NCI-H128 (cell line): Measurements from ENCODE around the gene BICDL2.

Experiments used
- DNase-seq: peaks from one replicate; lab custom pipeline; 2025; ENCODE audit not compliant: unreplicated experiment; lab: John Stamatoyannopoulos, UW

Gene BICDL2

GRCh38 chr16:2986623-2987188, 50.0 kb downstream of the BICDL2 start:
- no peak for DNase-seq

DNA sequence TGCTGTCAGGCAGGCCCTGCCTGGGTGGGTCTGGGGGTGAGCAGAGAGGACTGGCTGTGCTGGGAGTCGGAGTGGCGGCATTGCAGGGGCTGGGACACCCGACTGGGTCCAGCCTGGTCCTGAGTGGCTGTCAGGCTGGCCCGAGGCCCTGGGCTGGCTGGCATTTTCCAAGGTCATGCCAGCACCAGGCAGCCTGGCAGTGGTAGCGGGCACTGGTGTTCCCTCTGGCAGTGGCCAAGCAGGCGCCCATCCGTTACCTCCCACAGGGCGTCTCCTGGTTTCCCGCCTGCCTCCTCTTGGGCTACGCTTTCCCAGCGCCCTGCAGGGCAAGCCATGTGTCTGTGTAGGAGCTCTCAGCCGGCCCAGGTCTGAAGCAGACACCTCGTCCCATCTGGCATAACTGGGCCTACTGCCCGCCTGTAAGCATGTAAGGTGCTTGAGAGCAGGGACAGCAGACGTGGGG, 50.8 kb downstream of the BICDL2 start:
- no peak for DNase-seq

DNA sequence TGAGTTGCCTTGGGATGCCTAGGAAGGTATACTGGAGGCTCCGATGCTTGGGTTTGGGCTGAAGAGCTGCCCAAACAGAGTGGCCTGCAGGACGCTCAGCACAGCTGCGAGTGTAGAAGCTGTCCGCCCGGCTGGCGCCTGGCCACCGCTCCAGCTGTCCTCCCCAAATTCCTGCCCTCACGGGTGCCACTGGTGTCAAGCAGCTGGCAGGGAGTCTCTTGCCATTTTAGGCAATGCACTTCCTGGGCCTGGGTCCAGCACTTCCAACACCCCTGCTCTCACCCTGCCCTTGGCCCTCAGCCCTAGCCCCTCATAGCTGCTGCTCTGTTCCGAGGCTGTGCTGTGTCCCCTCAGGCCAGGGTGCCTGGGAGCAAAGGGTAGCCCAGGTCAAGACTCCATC, 51.3 kb downstream of the BICDL2 start:
- DNase-seq, result no peak

DNA sequence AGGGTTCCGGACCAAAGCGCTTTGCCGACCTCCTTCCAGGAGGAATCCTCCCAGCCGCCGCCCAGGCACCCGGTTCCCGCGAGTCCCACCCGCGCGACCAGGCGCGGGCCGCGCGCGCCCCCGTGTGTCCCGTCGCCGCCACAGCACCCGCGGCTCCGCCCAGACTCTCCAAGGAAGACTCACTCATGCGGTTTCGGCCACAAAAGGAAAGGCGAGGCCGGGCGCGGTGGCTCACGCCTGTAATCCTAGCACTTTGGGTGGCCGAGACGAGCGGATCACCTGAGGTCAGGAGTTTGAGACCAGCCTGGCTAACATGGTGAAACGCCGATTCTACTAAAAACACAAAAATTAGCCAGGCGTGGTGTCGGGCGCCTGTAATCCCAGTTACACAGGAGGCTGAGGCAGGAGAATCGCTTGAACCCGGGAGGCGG, 53.0 kb downstream of the BICDL2 start:
- DNase-seq, result peak; percentile 51

DNA sequence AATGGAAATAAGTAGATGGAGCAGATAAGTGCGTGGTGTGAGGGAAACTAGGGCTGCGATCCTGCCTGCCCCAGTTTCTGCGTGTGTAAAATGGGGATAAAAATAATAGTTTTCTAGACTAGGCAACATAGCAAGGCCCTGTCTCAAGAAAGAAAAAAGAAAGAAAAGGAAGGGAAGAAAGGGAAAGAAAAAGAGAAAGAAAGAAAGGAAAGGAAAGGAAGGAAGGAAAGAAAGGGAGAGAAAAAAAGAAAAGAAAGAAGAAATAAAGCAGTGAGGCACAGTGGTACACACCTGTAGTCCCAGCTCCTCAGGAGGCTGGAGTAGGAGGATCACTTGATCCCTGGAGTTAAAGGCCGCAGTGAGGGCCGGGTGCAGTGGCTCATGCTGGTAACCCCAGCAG, 54.3 kb downstream of the BICDL2 start:
- no peak for DNase-seq

DNA sequence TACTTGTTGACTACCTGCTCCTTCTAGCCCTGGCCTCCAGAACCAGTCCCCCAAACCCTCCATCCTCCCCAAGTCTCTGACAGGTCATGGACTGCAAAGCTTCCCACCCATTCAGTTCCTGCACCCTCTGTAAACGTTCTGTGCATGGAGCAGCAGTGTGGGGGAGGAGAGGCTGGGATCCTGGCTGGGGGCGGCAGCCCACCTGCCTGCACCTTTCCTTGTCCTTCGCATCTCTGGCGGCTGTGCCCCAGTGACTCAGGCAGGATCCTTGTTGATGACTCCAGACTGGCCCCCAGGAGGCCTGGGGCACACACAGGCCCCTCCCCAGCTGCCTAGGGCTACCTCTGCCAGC, 54.9 kb downstream of the BICDL2 start:
- no peak for DNase-seq

GRCh38 chr16:2981177-2981898, 55.4 kb downstream of the BICDL2 start:
- no peak for DNase-seq

DNA sequence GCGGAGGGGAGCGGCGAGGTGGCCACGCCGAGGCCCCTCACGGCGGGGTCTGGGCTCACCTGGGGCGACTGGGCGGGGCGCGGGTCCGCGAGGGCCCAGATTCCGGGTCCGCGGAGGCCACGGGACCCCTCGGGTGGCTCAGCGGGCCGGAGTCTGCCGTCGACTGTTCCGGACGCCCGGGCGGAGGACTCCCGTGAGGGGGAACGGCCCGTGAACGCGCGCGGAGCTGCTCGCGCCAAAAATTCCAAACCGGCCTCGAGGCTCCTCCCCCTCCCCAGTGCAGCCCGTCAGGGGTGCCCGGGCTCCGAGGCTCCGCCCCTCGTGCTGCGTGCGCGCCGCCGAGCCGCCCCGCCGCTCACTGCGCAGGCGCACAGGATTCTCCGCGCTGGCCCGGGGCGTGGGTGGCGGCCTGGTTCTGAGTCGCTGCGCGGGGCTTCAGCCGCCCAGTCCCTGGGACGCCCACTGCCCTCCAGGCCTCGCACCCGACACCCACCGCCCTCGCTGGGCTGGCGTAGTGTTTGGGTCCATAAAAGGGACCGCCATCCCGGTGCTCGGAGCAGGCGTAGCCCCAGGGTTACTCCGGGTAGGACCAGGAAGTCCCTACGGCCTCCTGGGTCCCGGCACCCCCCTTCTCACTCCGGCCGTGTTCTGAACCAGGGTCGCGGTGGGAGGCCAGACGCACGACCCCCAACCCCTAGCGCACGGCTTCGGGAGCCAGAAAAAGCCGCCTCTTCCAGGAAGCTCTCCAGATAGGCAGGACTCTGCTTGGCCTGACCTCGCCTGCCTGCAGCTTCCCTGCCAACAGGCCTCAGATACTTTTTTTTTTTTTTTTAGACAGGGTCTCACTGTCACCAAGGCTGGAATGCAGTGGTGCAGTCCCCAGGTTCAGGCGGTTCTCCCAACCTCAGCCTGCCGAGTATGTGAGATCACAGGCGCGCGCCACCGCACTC, 56.2 kb downstream of the BICDL2 start, which contains the start of gene PKMYT1:
Gene PKMYT1 (minus strand): TSS at position 220 of the 950 bp plus-strand sequence. CDS start 789 bp downstream, outside the sequence.
- peak; percentile 46 for DNase-seq

- no peak for DNase-seq
Observed at GRCh38 chr16:2979669-2980226, 57.0 kb downstream of the BICDL2 start.
